SH-SY5Y (cell line): Measurements from ENCODE around the gene ARHGEF11.

Experiments used
- GATA2 ChIP-seq: IDR thresholded peaks from 2 replicates; pipeline ENCODE4 v1.6.1; 2011; ENCODE audit warnings: mild to moderate bottlenecking, low read depth, low read length
- GATA3 ChIP-seq: IDR thresholded peaks from 2 replicates; pipeline ENCODE4 v1.6.1; 2011; ENCODE audit warnings: low read depth, mild to moderate bottlenecking, low read length, moderate library complexity

DNA sequence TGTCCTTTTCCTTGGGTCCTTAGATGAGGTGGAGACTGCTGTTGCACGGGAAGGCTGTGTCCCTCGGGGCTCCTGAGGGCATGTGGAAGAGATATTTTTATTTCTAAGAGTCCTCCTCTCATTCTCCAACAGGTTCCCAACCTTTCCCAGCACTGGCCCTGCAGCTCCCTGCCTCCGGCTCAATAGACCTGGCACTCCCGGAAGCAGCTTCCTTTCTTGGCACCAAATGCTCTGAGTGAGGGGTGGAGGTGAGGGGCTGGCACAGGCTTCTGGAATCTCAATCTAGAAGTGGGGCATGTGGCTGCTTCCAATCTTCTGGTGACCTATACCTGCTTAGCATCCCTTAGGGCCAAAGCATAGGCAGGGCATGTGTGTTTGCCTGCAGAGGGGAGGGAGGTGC lies 49.5 kb upstream of the ARHGEF11 start:
- no peak for TF ChIP-seq GATA3
- TF ChIP-seq GATA2: no peak
